ENCODE measurements around the gene PLK2.

The PLK2 gene

GRCh38 chr5:58450811-58451629, 8.9 kb downstream of the PLK2 start:
- no peak for DNase-seq (ENCODE audit: low read depth in 2 of 2)

GRCh38 chr5:58450018-58450417, 9.9 kb downstream of the PLK2 start:
- no peak for DNase-seq (ENCODE audit: low read depth in 2 of 2)

GRCh38 chr5:58447226-58447625, 12.7 kb downstream of the PLK2 start:
- no peak for DNase-seq (ENCODE audit: low read depth in 2 of 2)

GRCh38 chr5:58446024-58446423, 13.9 kb downstream of the PLK2 start:
- DNase-seq (ENCODE audit: low read depth in 2 of 2): no peak

GRCh38 chr5:58444805-58445204, 15.1 kb downstream of the PLK2 start:
- no peak for DNase-seq (ENCODE audit: low read depth in 2 of 2)

- no peak for DNase-seq (ENCODE audit: low read depth in 2 of 2)
These were observed 18.9 kb downstream of the PLK2 start for GRCh38 chr5:58440901-58441460.

- no peak for DNase-seq (ENCODE audit: low read depth in 2 of 2)
These were observed 20.7 kb downstream of the PLK2 start for GRCh38 chr5:58439094-58439644.

GRCh38 chr5:58437661-58438060, 22.2 kb downstream of the PLK2 start:
- DNase-seq (ENCODE audit: low read depth in 2 of 2): no peak

- no peak for DNase-seq (ENCODE audit: low read depth in 2 of 2)
These were observed 28.1 kb downstream of the PLK2 start for GRCh38 chr5:58431832-58432231.

GRCh38 chr5:58412932-58413331, 47.0 kb downstream of the PLK2 start:
- no peak for DNase-seq (ENCODE audit: low read depth in 2 of 2)

GRCh38 chr5:58412081-58412480, 47.8 kb downstream of the PLK2 start:
- DNase-seq (ENCODE audit: low read depth in 2 of 2): no peak

- DNase-seq (ENCODE audit: low read depth in 2 of 2): no peak
These were observed 48.5 kb downstream of the PLK2 start for GRCh38 chr5:58411372-58411771.

GRCh38 chr5:58410441-58410840, 49.4 kb downstream of the PLK2 start:
- DNase-seq (ENCODE audit: low read depth in 2 of 2): no peak

- DNase-seq (ENCODE audit: low read depth in 2 of 2): no peak
These were observed 52.7 kb downstream of the PLK2 start for GRCh38 chr5:58407042-58407719.

GRCh38 chr5:58406394-58406793, 53.5 kb downstream of the PLK2 start:
- DNase-seq (ENCODE audit: low read depth in 2 of 2): no peak

- DNase-seq (ENCODE audit: low read depth in 2 of 2): no peak
These were observed 54.7 kb downstream of the PLK2 start for GRCh38 chr5:58405175-58405574.

- DNase-seq (ENCODE audit: low read depth in 2 of 2): no peak
These were observed 55.2 kb downstream of the PLK2 start for GRCh38 chr5:58404734-58405133.

All from stimulated activated CD8-positive, alpha-beta memory T cell treated with anti-CD3 and anti-CD28 coated beads, Interleukin-7, amount 100 ng/mL, for 4 hours (primary cell).